ENCODE results near the gene GPR39.

DNA sequence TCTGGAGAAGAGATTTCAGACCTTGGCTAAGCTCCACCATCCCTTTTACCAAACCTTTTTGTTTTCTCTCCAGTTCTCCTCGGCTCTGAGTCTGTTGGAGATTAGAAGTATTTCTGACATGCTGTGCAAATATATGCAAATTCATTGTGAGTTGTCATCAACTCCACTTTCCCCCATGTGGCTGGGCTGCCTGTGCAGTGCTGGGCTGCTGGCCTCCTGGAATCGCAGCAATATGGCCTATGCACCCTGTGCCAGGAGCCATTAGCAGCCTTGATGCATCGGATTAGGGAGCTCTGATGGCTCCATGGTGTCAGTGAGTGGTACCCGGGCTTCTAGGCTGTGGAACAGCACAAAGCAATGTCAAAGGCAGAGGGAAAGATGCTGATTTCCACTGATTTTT lies 80.0 kb downstream of the GPR39 start:
- TF ChIP-seq, protein P1, sequence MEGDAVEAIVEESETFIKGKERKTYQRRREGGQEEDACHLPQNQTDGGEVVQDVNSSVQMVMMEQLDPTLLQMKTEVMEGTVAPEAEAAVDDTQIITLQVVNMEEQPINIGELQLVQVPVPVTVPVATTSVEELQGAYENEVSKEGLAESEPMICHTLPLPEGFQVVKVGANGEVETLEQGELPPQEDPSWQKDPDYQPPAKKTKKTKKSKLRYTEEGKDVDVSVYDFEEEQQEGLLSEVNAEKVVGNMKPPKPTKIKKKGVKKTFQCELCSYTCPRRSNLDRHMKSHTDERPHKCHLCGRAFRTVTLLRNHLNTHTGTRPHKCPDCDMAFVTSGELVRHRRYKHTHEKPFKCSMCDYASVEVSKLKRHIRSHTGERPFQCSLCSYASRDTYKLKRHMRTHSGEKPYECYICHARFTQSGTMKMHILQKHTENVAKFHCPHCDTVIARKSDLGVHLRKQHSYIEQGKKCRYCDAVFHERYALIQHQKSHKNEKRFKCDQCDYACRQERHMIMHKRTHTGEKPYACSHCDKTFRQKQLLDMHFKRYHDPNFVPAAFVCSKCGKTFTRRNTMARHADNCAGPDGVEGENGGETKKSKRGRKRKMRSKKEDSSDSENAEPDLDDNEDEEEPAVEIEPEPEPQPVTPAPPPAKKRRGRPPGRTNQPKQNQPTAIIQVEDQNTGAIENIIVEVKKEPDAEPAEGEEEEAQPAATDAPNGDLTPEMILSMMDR (IDR thresholded peaks at IDR 0.05), result no peak
- TF ChIP-seq POLR2AphosphoS5 (IDR thresholded peaks at IDR 0.05), result no peak
